Osteoblast (primary cell): Measurements from ENCODE around the gene TLE5. TPM values are rescaled to one million over a fixed set of nuclear protein-coding genes. Genes with fewer than 3 reads are reported as not detected.

Experiments
- DNase-seq: peaks from one replicate; pipeline ENCODE4 v3.0.0; 2011; ENCODE audit warnings: low spot score, mixed read lengths; ENCODE audit not compliant: insufficient read length; ENCODE audit errors: missing footprints
- H2AFZ ChIP-seq: 2 replicates; pipeline ENCODE4 v1.6.0; 2011; ENCODE audit warnings: mild to moderate bottlenecking, low read length
- H3K27ac ChIP-seq: 2 replicates; pipeline ENCODE4 v1.5.1; 2011; ENCODE audit warnings: mild to moderate bottlenecking, low read depth, low read length, moderate library complexity
- H3K27me3 ChIP-seq: 2 replicates; pipeline ENCODE4 v1.6.0; 2012; ENCODE audit warnings: mild to moderate bottlenecking, control low read depth, inconsistent platforms, low read length, moderate library complexity; ENCODE audit not compliant: insufficient read depth
- H3K36me3 ChIP-seq: 2 replicates; pipeline ENCODE4 v1.5.1; 2011; ENCODE audit warnings: mild to moderate bottlenecking, low read length, control low read depth, moderate library complexity; ENCODE audit not compliant: insufficient read depth
- H3K4me1 ChIP-seq: 2 replicates; pipeline ENCODE4 v1.5.1; 2011; ENCODE audit warnings: mild to moderate bottlenecking, low read length, control low read depth, moderate library complexity; ENCODE audit not compliant: insufficient read depth
- H3K4me2 ChIP-seq: 2 replicates; pipeline ENCODE4 v1.6.0; 2011; ENCODE audit warnings: mild to moderate bottlenecking, low read length; ENCODE audit not compliant: insufficient read depth
- H3K4me3 ChIP-seq: fragments of 200-600 bp; sonication (generic); 3 replicates; pipeline ENCODE4 v1.5.1; 2012; ENCODE audit warnings: mild to moderate bottlenecking, low read length, inconsistent platforms; ENCODE audit not compliant: insufficient read depth
- H3K79me2 ChIP-seq: 2 replicates; pipeline ENCODE4 v1.6.0; 2012; ENCODE audit warnings: mild to moderate bottlenecking, low read length, control low read depth, inconsistent platforms; ENCODE audit not compliant: insufficient read depth
- H3K9me3 ChIP-seq: 2 replicates; pipeline ENCODE4 v1.5.1; 2011; ENCODE audit warnings: low read depth, low read length, control low read depth
- H4K20me1 ChIP-seq: 2 replicates; pipeline ENCODE4 v1.6.0; 2012; ENCODE audit warnings: mild to moderate bottlenecking, low read length, control low read depth; ENCODE audit not compliant: insufficient read depth
- CTCF ChIP-seq: IDR thresholded peaks from 2 replicates; pipeline ENCODE4 v1.5.1; 2011; ENCODE audit warnings: mild to moderate bottlenecking, low read depth, low read length, moderate library complexity; ENCODE audit errors: extremely low read depth
- total RNA-seq: library from RNA; depleted of rRNA; stranded (reverse); fragments of >200 nt; gene quantifications from 2 replicates; pipeline ENCODE4 v1.2.3, GENCODE V29; 2012

The TLE5 gene
- total RNA-seq, 1 donor: 211 TPM

GRCh38 chr19:3073931-3074595 lies 11.8 kb upstream of the TLE5 start:
- no peak overlapping the region for H3K4me3 ChIP-seq
- H3K79me2 ChIP-seq: no peaks in the 10 kb centered on the region
- no peaks in the 10 kb centered on the region for H4K20me1 ChIP-seq
- peak; percentile 33 for TF ChIP-seq CTCF
- H3K36me3 ChIP-seq: no peaks in the 10 kb centered on the region
- H3K27ac ChIP-seq: no peak overlapping the region
- H2AFZ ChIP-seq: no peak overlapping the region
- H3K4me1 ChIP-seq: peaks cover 9% of the 10 kb centered on the region
- H3K9me3 ChIP-seq: no peaks in the 10 kb centered on the region
- DNase-seq: peak; percentile 62
- no peak overlapping the region for H3K4me2 ChIP-seq
- no peaks in the 10 kb centered on the region for H3K27me3 ChIP-seq

GRCh38 chr19:3073159-3073563 lies 10.9 kb upstream of the TLE5 start:
- no peaks in the 10 kb centered on the region for H3K79me2 ChIP-seq
- no peaks in the 10 kb centered on the region for H4K20me1 ChIP-seq
- H3K4me1 ChIP-seq: peaks cover 9% of the 10 kb centered on the region
- H3K27me3 ChIP-seq: no peaks in the 10 kb centered on the region
- no peak overlapping the region for H3K4me3 ChIP-seq
- no peak overlapping the region for H2AFZ ChIP-seq
- H3K4me2 ChIP-seq: no peak overlapping the region
- peak; percentile 79 for DNase-seq
- no peak overlapping the region for H3K27ac ChIP-seq
- no peak for TF ChIP-seq CTCF
- no peaks in the 10 kb centered on the region for H3K36me3 ChIP-seq
- H3K9me3 ChIP-seq: no peaks in the 10 kb centered on the region

GRCh38 chr19:3071768-3072167 lies 9.5 kb upstream of the TLE5 start:
- Histone ChIP-seq H3K9me3 (no peaks in the 10 kb centered on the region), H3K4me1 (peaks cover 9% of the 10 kb centered on the region), H2AFZ (no peak overlapping the region), H4K20me1 (no peaks in the 10 kb centered on the region), H3K79me2 (no peaks in the 10 kb centered on the region), H3K4me2 (no peak overlapping the region), H3K27me3 (no peaks in the 10 kb centered on the region), H3K4me3 (no peak overlapping the region), H3K27ac (no peak overlapping the region), H3K36me3 (no peaks in the 10 kb centered on the region)
- no peak for TF ChIP-seq CTCF
- peak; percentile 25 for DNase-seq

DNA sequence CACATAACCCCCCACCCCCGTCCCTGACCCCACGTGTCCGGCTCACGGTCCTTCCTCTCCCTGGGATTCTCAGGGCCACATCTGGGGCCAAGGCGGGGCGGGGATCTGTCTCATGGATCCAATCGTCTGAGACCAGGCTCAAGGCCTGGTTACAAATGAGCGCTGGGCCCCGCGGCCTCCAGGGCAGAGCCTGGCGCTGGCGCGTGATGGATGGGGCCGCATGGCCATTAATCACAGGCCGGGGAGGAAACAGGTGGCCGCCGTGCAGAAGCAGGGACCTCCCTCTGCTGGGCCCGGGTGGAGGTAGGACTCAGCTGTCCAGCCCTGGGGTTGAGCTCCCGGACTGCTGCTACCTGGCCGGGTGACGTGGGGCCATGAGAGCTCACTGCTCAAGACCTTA lies 5.8 kb upstream of the TLE5 start:
- TF ChIP-seq CTCF: no peak
- H3K27me3 ChIP-seq: no peaks in the 10 kb centered on the region
- no peaks in the 10 kb centered on the region for H3K36me3 ChIP-seq
- H3K4me3 ChIP-seq: no peak overlapping the region
- H3K27ac ChIP-seq: no peak overlapping the region
- no peak for DNase-seq
- no peak overlapping the region for H2AFZ ChIP-seq
- no peaks in the 10 kb centered on the region for H3K4me1 ChIP-seq
- H3K79me2 ChIP-seq: no peaks in the 10 kb centered on the region
- no peaks in the 10 kb centered on the region for H3K9me3 ChIP-seq
- no peak overlapping the region for H3K4me2 ChIP-seq
- no peaks in the 10 kb centered on the region for H4K20me1 ChIP-seq
